Left lung (tissue), 10 donors: ENCODE measurements around the gene TMEM139. TPM values are rescaled to one million over a fixed set of nuclear protein-coding genes. Genes with fewer than 3 reads are reported as not detected.

Experiments used
- ATAC-seq: fragments of 200-7000 bp; cut with Tn5 transposase; one replicate; pipeline ENCODE4 v1.9.1; 2020; ENCODE audit warnings: moderate library complexity
- DNase-seq, 4 donors: peaks; one replicate each; pipeline ENCODE4 v3.0.0-alpha.2; 2013 to 2020
- H3K27ac ChIP-seq, 2 donors: fragments of 200-600 bp; sonication (generic) in 1 of 2; one replicate each; pipeline versions ENCODE4 v1.5.0 to v1.8.0; 2020 to 2021
- H3K27me3 ChIP-seq, 2 donors: fragments of 200-600 bp; sonication (generic) in 1 of 2; one replicate each; pipeline versions ENCODE4 v1.5.0 to v1.8.0; 2020 to 2021
- H3K36me3 ChIP-seq, 2 donors: fragments of 200-600 bp; sonication (generic) in 1 of 2; one replicate each; pipeline versions ENCODE4 v1.5.0 to v1.8.0; 2020 to 2021
- H3K4me1 ChIP-seq, 2 donors: fragments of 200-600 bp; one replicate each; pipeline ENCODE4 v1.8.0; 2021
- H3K4me3 ChIP-seq, 2 donors: fragments of 200-600 bp; sonication (generic) in 1 of 2; one replicate each; pipeline versions ENCODE4 v1.5.0 to v1.8.0; 2020 to 2021; ENCODE audit warnings: mild to moderate bottlenecking in 1 of 2
- H3K9me3 ChIP-seq, 2 donors: fragments of 200-600 bp; sonication (generic) in 1 of 2; one replicate each; pipeline versions ENCODE4 v1.5.0 to v1.8.0; 2020 to 2021
- CTCF ChIP-seq, 2 donors: fragments of 200-600 bp; sonication (generic) in 1 of 2; IDR thresholded peaks; one replicate each; pipeline versions ENCODE4 v1.5.0 to v1.8.0; 2021; ENCODE audit warnings: antibody characterized with exemption in 2 of 2
- intact Hi-C, 2 donors: fragments of 100-400 bp; cut with DNase I; formaldehyde crosslinking; loops; one replicate each; pipeline versions ENCODE4 v1.11.2 to v1.14.2; 2022
- polyA plus RNA-seq, 6 donors: library from polyadenylated mRNA; unstranded; fragments of 120-200 nt; gene quantifications; one replicate each; pipeline ENCODE4 v1.2.1, GENCODE V29; 2013; ENCODE audit not compliant: insufficient read length in 6 of 6
- total RNA-seq, 2 donors: library from RNA; stranded (reverse); fragmentation: NEBNext Ultra II Directional; extraction: Animal tissue kit (Norgen Biotek cat#: 25700); gene quantifications; one replicate each; pipeline ENCODE4 v1.2.1, GENCODE V29; 2021
- donor health status: DM: no; HTN: yes; CAD: no.
- donor health status: DM: no; HTN: no; CAD: no.

Gene TMEM139
- total and polyA plus RNA-seq, 8 donors: 3.0 to 48.1 (median 7.9) TPM

- intact Hi-C loops: no loop called here
- Histone ChIP-seq H3K9me3 (no peaks in the 10 kb centered on the region), H3K4me3 (no peak overlapping the region), H3K27ac (no peak overlapping the region), H3K27me3 (no peaks in the 10 kb centered on the region), H3K4me1 (peaks cover 0 to 38% of the 10 kb centered on the region in 2 donors), H3K36me3 (no peaks in the 10 kb centered on the region)
- no peak for TF ChIP-seq CTCF (IDR thresholded peaks at IDR 0.05)
- ATAC-seq (no peak), DNase-seq (no peak)
Observed at GRCh38 chr7:143248761-143249354, 35.9 kb upstream of the TMEM139 start.

GRCh38 chr7:143250199-143250598 is 34.6 kb upstream of the TMEM139 start:
- H3K9me3 ChIP-seq: no peaks in the 10 kb centered on the region
- DNase-seq (no peak), ATAC-seq (no peak)
- H3K4me1 ChIP-seq: peaks cover 0 to 25% of the 10 kb centered on the region in 2 donors
- H3K36me3 ChIP-seq: no peaks in the 10 kb centered on the region
- H3K27me3 ChIP-seq: no peaks in the 10 kb centered on the region
- H3K4me3 ChIP-seq: no peak overlapping the region
- H3K27ac ChIP-seq: no peak overlapping the region
- intact Hi-C loops: no loop called here
- TF ChIP-seq CTCF (IDR thresholded peaks at IDR 0.05): no peak

GRCh38 chr7:143250822-143251221 is 33.9 kb upstream of the TMEM139 start:
- ATAC-seq: no peak
- Histone ChIP-seq H3K4me3 (no peak overlapping the region), H3K9me3 (no peaks in the 10 kb centered on the region), H3K36me3 (no peaks in the 10 kb centered on the region), H3K4me1 (peaks cover 0 to 19% of the 10 kb centered on the region in 2 donors), H3K27ac (no peak overlapping the region), H3K27me3 (no peaks in the 10 kb centered on the region)
- TF ChIP-seq CTCF (IDR thresholded peaks at IDR 0.05): no peak
- DNase-seq: no peak
- intact Hi-C loops: no loop called here

- intact Hi-C loops: no loop called here
- Histone ChIP-seq H3K27ac (no peak overlapping the region), H3K9me3 (no peaks in the 10 kb centered on the region), H3K4me3 (no peak overlapping the region), H3K27me3 (no peaks in the 10 kb centered on the region), H3K36me3 (no peaks in the 10 kb centered on the region), H3K4me1 (peaks cover 0 to 19% of the 10 kb centered on the region in 2 donors)
- DNase-seq: no peak
- ATAC-seq: no peak
- no peak for TF ChIP-seq CTCF (IDR thresholded peaks at IDR 0.05)
Observed at GRCh38 chr7:143252006-143252405, 32.8 kb upstream of the TMEM139 start.

- no peaks in the 10 kb centered on the region for H3K27me3 ChIP-seq
- peaks cover 0 to 10% of the 10 kb centered on the region in 2 donors for H3K4me1 ChIP-seq
- no peaks in the 10 kb centered on the region for H3K36me3 ChIP-seq
- ATAC-seq (no peak), DNase-seq (no peak)
- intact Hi-C loops: no loop called here
- TF ChIP-seq CTCF (IDR thresholded peaks at IDR 0.05): no peak
- H3K4me3 ChIP-seq: no peak overlapping the region
- H3K27ac ChIP-seq: no peak overlapping the region
- no peaks in the 10 kb centered on the region for H3K9me3 ChIP-seq
Observed at GRCh38 chr7:143255564-143255963, 29.2 kb upstream of the TMEM139 start.
